ENCODE results near the gene CACNB4. TPM values are rescaled to one million over a fixed set of nuclear protein-coding genes. Genes with fewer than 3 reads are reported as not detected.
"Not testable (repeated sequence)": the region's sequence is repeated elsewhere in the genome, so short reads cannot be mapped to it uniquely, and the experiment has no call there.

The CACNB4 gene
- total RNA-seq, 1 donor from 2014 or later, result 4.9 TPM

DNA sequence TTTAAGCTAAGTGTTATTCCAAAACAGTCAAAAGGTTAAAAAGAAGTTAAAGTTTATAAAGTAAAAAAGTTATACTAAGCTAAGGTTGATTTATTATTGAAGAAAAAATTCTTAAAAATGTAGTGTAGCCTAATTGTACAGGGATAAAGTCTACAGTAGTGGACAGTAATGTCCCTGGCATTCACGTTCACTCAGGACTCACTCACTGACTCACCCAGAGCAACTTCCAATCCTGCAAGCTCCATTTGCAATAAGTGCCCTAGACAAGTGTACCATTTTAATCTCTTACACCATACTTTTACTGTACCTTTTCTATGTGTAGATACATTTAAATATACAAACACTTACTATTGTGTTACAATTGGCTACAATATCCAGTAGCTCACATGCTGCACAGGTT is 86.1 kb downstream of the CACNB4 start:
- H3K27me3 ChIP-seq, result no peaks in the 10 kb centered on the region
- intact Hi-C loops (cut with DNase I), result no loop called here
- H3K4me3 ChIP-seq, result no peak overlapping the region
- no peaks in the 10 kb centered on the region for H3K4me1 ChIP-seq
- H3K27ac ChIP-seq, result no peak overlapping the region
- DNase-seq (ENCODE audit: extremely low spot score in 2 of 2), result no peak
- no peaks in the 10 kb centered on the region for H3K36me3 ChIP-seq
- TF ChIP-seq POLR2AphosphoS5 (IDR thresholded peaks at IDR 0.05; ENCODE audit: insufficient read depth in 1 of 2, low read depth in 1 of 2) (no peak), POLR2A (IDR thresholded peaks at IDR 0.05) (no peak)
- TF ChIP-seq, protein P1, sequence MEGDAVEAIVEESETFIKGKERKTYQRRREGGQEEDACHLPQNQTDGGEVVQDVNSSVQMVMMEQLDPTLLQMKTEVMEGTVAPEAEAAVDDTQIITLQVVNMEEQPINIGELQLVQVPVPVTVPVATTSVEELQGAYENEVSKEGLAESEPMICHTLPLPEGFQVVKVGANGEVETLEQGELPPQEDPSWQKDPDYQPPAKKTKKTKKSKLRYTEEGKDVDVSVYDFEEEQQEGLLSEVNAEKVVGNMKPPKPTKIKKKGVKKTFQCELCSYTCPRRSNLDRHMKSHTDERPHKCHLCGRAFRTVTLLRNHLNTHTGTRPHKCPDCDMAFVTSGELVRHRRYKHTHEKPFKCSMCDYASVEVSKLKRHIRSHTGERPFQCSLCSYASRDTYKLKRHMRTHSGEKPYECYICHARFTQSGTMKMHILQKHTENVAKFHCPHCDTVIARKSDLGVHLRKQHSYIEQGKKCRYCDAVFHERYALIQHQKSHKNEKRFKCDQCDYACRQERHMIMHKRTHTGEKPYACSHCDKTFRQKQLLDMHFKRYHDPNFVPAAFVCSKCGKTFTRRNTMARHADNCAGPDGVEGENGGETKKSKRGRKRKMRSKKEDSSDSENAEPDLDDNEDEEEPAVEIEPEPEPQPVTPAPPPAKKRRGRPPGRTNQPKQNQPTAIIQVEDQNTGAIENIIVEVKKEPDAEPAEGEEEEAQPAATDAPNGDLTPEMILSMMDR (IDR thresholded peaks at IDR 0.05), result no peak
- H3K9me3 ChIP-seq, result no peaks in the 10 kb centered on the region

DNA sequence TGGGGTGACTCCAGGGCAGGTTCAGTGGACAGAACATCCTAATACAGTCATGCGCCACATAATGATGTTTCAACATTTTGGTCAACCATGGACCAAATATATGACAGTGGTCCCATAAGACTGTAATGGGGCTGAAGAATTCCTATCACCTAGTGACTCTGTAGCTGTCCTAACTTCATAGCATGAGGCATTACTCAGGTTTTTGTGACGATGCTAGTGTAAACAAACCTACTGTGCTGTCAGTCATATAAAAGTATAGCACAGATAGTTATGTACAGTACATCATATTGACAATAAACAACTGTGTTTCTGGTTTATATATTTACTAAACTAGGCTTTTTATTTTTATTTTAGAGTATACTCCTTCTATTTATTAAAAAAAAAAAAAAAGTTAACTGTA is 87.1 kb downstream of the CACNB4 start:
- intact Hi-C loops (cut with DNase I), result no loop called here
- Histone ChIP-seq H3K4me1 (no peaks in the 10 kb centered on the region), H3K27ac (no peak overlapping the region), H3K4me3 (no peak overlapping the region), H3K9me3 (no peaks in the 10 kb centered on the region), H3K36me3 (no peaks in the 10 kb centered on the region), H3K27me3 (no peaks in the 10 kb centered on the region)
- DNase-seq (ENCODE audit: extremely low spot score in 2 of 2), result no peak
- TF ChIP-seq, protein P1 (IDR thresholded peaks at IDR 0.05), result no peak
- TF ChIP-seq POLR2A (IDR thresholded peaks at IDR 0.05) (no peak), POLR2AphosphoS5 (IDR thresholded peaks at IDR 0.05; ENCODE audit: insufficient read depth in 1 of 2, low read depth in 1 of 2) (no peak)

DNA sequence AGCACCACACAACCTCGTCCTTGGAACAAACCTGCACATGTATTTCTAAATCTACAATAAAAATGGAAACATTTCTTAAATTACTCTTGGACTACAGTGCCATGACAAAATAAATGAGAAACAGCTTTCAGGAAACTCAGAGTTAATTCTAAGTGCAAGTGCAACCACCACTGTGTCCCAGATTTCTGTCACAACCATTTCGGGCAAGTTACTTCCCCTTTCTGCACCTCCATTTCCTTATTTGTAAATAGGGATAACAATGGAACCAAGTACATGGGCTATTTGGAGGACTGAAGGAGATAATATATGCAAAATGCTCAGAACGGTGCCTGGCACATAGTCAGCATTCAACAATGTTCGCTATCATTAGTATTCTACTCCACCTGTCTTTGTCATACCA is 93.2 kb downstream of the CACNB4 start:
- intact Hi-C loops (cut with DNase I), result no loop called here
- no peak for DNase-seq (ENCODE audit: extremely low spot score in 2 of 2)
- TF ChIP-seq, protein P1 (IDR thresholded peaks at IDR 0.05), result no peak
- no peak for TF ChIP-seq POLR2AphosphoS5 (IDR thresholded peaks at IDR 0.05; ENCODE audit: insufficient read depth in 1 of 2, low read depth in 1 of 2)
- H3K4me1 ChIP-seq, result no peaks in the 10 kb centered on the region
- no peaks in the 10 kb centered on the region for H3K27me3 ChIP-seq
- no peaks in the 10 kb centered on the region for H3K9me3 ChIP-seq
- no peak overlapping the region for H3K27ac ChIP-seq
- no peaks in the 10 kb centered on the region for H3K36me3 ChIP-seq
- H3K4me3 ChIP-seq, result no peak overlapping the region

DNA sequence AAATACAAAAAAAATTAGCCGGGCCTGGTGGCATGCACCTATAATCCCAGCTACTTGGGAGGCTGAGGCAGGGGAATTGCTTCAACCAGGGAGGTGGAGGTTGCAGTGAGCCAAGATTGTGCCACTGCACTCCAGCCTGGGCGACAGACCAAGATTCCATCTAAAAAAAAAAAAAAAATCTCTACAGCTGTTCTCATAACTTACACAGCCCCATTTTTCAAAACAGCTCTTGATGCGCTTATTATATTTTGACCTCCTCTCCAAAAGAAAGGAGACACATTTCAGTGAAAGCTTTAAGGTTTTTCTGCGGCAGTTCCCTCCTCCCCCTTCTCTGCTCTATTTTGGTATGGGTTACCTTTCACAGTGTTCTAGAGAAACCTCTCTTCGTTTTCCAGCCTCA is 95.6 kb downstream of the CACNB4 start:
- H3K27ac ChIP-seq; H3K4me3 ChIP-seq; H3K36me3 ChIP-seq; H3K9me3 ChIP-seq; intact Hi-C loops (cut with DNase I); DNase-seq (ENCODE audit: extremely low spot score in 2 of 2); H3K27me3 ChIP-seq; H3K4me1 ChIP-seq: not testable (repeated sequence)

DNA sequence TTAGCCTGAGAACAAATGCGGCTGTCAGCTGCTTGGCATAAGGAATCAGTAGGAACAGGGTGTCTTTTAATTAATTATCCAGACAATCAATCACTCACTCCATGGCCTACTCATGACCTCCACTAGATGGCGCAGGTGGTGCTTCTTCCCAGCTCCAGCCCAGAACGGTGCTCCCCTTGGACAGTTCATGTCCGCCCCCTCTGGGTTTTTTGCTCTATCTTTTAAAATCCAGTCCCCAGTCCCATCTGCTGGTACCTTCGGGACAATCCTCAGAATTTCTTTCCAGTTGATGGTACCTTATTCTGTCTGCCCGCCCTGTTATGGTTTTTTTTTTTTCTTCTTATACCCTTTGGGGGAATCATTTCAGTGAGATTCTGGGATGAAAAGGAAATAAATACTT is 99.8 kb downstream of the CACNB4 start:
- no peaks in the 10 kb centered on the region for H3K36me3 ChIP-seq
- DNase-seq (ENCODE audit: extremely low spot score in 2 of 2), result no peak
- H3K4me1 ChIP-seq, result no peaks in the 10 kb centered on the region
- H3K9me3 ChIP-seq, result no peaks in the 10 kb centered on the region
- TF ChIP-seq, protein P1 (IDR thresholded peaks at IDR 0.05), result peak in 1 of 3 experiments; percentile 31
- no peak for TF ChIP-seq POLR2AphosphoS5 (IDR thresholded peaks at IDR 0.05; ENCODE audit: insufficient read depth in 1 of 2, low read depth in 1 of 2)
- H3K27me3 ChIP-seq, result no peaks in the 10 kb centered on the region
- no peak overlapping the region for H3K27ac ChIP-seq
- no peak overlapping the region for H3K4me3 ChIP-seq
- intact Hi-C loops (cut with DNase I), result no loop called here
